Sigmoid colon (tissue), 3 donors: ENCODE results near the gene VAV3.

Source experiments
- POLR2A ChIP-seq, 2 donors: fragments of 450-650 bp; IDR thresholded peaks; one replicate each; pipeline ENCODE4 v1.6.1; 2016; ENCODE audit warnings: antibody characterized with exemption in 2 of 2, mild to moderate bottlenecking in 2 of 2, moderate library complexity in 2 of 2
- TF ChIP-seq, protein P1 (sequence below), 4 experiments: fragments of 450-650 bp in 3 of 4; fragments of 200-600 bp in 1 of 4; IDR thresholded peaks; one replicate each; pipeline ENCODE4 v1.5.1; 2016 to 2019; ENCODE audit warnings: antibody characterized with exemption in 4 of 4, mild to moderate bottlenecking in 3 of 4, moderate library complexity in 2 of 4

- TF ChIP-seq, protein P1, sequence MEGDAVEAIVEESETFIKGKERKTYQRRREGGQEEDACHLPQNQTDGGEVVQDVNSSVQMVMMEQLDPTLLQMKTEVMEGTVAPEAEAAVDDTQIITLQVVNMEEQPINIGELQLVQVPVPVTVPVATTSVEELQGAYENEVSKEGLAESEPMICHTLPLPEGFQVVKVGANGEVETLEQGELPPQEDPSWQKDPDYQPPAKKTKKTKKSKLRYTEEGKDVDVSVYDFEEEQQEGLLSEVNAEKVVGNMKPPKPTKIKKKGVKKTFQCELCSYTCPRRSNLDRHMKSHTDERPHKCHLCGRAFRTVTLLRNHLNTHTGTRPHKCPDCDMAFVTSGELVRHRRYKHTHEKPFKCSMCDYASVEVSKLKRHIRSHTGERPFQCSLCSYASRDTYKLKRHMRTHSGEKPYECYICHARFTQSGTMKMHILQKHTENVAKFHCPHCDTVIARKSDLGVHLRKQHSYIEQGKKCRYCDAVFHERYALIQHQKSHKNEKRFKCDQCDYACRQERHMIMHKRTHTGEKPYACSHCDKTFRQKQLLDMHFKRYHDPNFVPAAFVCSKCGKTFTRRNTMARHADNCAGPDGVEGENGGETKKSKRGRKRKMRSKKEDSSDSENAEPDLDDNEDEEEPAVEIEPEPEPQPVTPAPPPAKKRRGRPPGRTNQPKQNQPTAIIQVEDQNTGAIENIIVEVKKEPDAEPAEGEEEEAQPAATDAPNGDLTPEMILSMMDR (IDR thresholded peaks at IDR 0.05) = no peak
- no peak for TF ChIP-seq POLR2A (IDR thresholded peaks at IDR 0.05)
Observed at GRCh38 chr1:107724648-107725047, 240.3 kb downstream of the VAV3 start.
